Endometrial microvascular endothelial cells (primary cell): ENCODE results near the gene JTB. TPM values are rescaled to one million over a fixed set of nuclear protein-coding genes. Genes with fewer than 3 reads are reported as not detected.

Source experiments
- in situ Hi-C: cut with HindIII; loops from 2 replicates; pipeline ENCODE4 v1.10.0; 2017; ENCODE audit warnings: low sequenced_read_pairs, low pct_unique_long_range_greater_than_20kb; ENCODE audit errors: inconsistent ontology term
- total RNA-seq: library from RNA; depleted of rRNA; stranded (reverse); fragments of >200 nt; gene quantifications from one replicate; pipeline ENCODE4 v1.2.3, GENCODE V29; 2015; ENCODE audit errors: inconsistent ontology term

JTB gene
- total RNA-seq, 1 donor from 2014 or later, result 221 TPM

- in situ Hi-C loops, result no loop called here
Measured at GRCh38 chr1:153959454-153959853, 18.0 kb downstream of the JTB start.

DNA sequence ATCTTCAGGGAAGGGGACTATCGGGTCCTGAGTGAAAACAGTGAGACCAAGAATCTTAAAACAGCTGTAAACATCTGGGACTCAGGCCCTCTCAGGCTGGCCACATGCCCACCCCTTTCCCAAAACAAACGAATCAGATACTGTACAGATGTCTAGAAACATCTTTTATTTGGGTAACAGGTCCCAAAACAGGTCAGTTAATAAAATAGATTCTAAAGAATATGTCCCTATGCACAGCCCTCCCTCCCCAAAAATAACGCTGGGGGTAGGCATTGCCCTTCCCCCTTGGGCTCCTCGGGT, 18.6 kb downstream of the JTB start:
- in situ Hi-C loops, result no loop called here

- in situ Hi-C loops, result no loop called here
Measured at GRCh38 chr1:153958111-153958960, 19.1 kb downstream of the JTB start, which contains the start of gene CRTC2. TSS of gene CRTC2 (minus strand) at chr1:153958612. CDS start at chr1:153958497, 115 bp downstream.

DNA sequence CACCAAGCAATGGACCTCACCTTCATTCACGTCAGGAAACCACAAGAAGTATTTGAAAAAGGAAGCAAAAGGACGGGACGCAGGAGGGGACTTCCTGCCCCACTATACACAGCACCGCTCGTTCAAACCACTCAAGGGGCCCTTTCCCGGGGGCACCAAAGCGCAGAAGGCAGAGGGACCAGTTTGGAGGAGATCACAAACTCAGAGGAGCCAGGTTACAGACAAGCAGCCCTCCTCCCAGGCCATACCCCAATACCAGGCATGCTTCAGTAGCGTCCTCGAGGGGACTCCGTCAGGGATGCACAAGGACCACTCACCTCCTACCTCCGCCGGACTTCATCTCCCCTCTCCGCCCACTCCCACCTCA, 19.7 kb downstream of the JTB start:
- in situ Hi-C loops, result no loop called here

DNA sequence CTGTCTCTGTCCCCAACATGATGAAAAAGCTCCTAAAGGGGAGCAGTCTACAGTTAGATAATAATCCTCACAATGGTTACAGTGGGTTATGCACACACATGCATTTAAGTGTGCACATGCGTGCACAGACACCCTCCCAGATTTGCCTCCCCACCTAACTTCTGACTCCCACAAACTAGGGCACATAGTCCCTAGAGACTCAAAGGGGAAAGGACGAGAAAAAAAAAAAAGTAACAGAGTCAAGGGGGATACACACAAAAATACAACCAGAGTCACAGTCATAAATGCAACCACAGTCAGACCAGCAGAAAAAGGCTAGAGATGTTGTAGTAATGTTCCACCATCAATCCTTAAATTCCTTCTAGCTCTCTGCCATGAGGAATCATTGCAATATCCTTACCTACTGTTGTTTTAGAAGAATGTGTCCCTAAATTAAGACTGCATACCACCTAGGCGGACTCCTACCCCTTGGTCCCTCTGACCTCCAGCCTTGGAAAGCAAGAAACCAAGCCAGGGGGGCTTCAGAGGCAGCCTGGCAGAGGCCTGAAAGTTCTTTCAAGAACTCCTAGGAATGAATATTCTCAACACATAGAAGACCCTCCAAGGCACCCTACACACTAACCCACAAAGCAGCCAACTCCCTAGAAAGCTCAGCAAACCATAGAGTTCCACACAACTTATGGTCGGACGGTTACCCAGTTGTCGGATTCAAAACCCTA, 20.3 kb downstream of the JTB start:
- in situ Hi-C loops, result no loop called here

DNA sequence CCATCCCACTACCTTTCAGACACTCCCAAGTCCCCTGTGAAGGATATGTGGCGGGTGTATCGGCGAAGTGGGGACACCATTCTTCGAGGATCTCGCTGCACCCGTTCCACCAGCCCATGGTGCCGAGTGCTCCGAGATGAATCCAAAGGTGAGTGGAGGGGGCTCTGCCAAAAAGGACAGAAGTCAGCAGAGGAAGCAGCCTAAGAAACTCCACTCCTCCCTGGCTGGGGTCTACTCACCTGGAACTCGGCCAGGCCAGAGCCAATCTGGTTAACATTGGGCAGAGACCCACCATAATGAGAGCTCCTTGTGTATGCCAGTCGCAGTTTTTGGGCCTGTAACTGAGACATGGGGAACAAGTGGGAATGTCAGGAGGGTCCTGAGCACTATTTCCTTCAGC, 22.6 kb downstream of the JTB start:
- in situ Hi-C loops, result no loop called here

GRCh38 chr1:153953859-153954365, 23.6 kb downstream of the JTB start:
- in situ Hi-C loops, result no loop called here

DNA sequence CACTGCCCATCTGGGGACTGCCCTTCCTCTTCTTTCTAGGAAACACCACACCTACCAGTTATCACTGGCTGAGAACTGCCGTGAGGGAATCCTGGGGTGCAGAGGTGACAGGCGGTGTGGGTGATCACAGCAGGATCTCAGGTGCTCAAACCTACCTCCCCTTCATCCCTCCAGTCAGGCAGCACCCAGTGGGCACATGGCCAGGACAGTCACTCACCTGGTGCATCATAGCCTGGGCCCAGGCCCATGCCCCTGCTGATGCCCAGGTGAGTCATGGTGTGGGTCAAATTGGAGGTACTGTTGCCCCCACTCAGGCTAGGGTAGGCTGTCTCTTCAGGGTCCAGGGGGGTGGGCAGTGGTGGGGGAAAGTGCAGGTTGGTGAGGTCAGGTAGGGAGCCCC, 25.7 kb downstream of the JTB start:
- in situ Hi-C loops, result no loop called here

- in situ Hi-C loops, result no loop called here
Measured at GRCh38 chr1:153951183-153951582, 26.3 kb downstream of the JTB start.

- in situ Hi-C loops, result no loop called here
Measured at GRCh38 chr1:153946622-153947241, 30.7 kb downstream of the JTB start, which contains the start of gene DENND4B. TSS of gene DENND4B (minus strand) at chr1:153946718. CDS start at chr1:153944374, 2,344 bp downstream.

DNA sequence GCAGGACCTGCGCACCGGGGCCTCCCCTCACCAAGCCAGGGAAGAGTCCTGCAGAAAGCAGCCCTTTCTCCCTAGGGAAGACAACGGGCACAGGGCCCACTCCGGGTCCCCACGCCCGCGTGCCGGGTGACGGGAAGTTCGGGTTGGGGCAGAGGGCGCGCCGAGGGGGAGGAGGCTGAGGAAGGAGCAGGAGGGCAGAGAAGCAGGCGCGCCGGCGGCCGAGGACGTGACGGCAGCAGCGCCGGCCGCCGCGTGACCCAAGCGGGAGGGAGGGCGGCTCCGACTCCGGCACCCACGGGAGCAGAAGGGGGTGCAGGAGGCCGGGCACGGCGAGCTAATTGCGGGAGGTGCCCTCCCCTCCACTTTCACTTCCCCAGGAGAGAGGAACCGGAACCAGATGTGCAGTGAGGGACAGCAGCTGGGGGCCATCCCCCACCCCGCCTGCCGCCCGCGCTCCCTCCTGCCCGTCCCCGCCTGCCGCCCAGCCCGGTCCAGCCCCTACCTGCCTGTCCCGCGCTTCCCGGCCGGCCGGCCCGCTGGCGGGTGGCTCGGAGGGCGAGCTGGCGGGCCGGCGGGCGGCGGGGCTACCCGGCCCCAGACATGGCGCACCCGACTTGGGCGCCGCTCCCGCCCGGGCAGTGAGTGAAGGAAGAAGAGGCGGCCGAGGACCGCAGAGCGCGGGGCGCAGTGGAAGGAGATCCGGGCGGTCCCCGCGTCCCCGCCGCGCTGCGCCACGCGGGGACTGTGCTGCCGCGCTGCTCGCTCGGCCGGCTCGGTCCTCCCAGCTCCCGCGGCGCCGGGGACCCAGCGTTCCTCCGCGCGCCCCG, 31.5 kb downstream of the JTB start:
- in situ Hi-C loops, result no loop called here

GRCh38 chr1:153945131-153945794, 32.2 kb downstream of the JTB start:
- in situ Hi-C loops, result no loop called here

DNA sequence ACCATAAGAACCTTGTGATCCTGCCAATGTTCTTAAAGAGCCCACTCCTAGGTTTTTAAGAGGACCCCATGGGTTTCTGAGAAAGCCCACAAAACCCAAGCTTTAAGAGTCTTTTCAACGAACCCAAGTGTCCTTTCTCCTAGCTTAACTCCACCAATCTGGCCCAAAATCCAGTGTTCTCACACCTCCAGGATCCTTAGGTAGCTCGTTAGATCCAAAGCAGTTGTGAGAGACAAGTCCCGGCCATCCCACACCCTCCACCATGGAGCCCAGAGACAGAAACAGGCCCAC, 32.7 kb downstream of the JTB start:
- in situ Hi-C loops, result no loop called here

GRCh38 chr1:153944005-153944826, 33.3 kb downstream of the JTB start:
- in situ Hi-C loops, result no loop called here

DNA sequence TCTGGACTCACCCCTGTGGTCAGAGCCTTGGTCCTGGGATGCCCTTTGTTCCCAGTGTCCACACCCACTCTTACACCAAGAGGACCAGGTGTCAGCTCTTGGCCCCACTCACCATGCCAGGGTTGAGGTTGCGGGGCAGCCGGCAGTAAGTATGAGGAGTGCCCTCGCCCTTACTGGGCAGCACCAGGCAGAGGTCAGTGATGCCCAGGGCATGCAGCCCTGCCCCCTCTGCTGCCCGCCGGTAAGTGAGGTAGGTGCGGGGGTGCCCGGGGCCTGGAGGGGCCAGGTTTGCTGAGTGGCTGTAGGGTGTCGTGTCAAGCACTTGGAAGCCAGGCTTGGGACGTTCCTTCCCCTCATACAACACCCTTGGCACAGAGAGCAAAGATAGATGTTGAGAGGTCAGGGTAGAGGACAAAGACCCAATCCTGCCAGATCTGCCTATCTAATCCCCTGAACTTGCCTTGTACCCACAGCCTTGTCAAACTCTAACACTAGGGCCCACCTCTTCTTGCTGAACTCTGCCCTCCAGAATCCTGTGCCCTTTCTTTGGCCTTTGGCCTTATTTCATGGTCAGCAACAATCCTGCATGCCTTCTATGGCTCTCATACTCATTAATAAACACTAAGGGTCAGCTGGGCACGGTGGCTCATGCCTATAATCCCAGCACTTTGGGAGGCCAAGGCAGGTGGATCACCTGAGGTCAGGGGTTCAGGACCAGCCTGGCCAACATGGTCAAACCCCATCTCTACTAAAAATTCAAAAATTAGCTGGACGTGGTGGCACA, 34.5 kb downstream of the JTB start:
- in situ Hi-C loops, result no loop called here

GRCh38 chr1:153941826-153942725, 35.4 kb downstream of the JTB start:
- in situ Hi-C loops, result no loop called here
